Astrocyte (in vitro differentiated cells and primary cell): Measurements from ENCODE around the gene NPB.

Source experiments
- EZH2 ChIP-seq: IDR thresholded peaks from 2 replicates; pipeline ENCODE4 v1.6.1; 2012; ENCODE audit warnings: mild to moderate bottlenecking, low read length, inconsistent platforms; ENCODE audit not compliant: insufficient read depth
- TF ChIP-seq, protein P1 (sequence below): IDR thresholded peaks from 2 replicates; pipeline ENCODE4 v1.5.1; 2011; ENCODE audit warnings: low read depth, mild to moderate bottlenecking, inconsistent platforms, low read length, moderate library complexity; ENCODE audit not compliant: insufficient read depth

DNA sequence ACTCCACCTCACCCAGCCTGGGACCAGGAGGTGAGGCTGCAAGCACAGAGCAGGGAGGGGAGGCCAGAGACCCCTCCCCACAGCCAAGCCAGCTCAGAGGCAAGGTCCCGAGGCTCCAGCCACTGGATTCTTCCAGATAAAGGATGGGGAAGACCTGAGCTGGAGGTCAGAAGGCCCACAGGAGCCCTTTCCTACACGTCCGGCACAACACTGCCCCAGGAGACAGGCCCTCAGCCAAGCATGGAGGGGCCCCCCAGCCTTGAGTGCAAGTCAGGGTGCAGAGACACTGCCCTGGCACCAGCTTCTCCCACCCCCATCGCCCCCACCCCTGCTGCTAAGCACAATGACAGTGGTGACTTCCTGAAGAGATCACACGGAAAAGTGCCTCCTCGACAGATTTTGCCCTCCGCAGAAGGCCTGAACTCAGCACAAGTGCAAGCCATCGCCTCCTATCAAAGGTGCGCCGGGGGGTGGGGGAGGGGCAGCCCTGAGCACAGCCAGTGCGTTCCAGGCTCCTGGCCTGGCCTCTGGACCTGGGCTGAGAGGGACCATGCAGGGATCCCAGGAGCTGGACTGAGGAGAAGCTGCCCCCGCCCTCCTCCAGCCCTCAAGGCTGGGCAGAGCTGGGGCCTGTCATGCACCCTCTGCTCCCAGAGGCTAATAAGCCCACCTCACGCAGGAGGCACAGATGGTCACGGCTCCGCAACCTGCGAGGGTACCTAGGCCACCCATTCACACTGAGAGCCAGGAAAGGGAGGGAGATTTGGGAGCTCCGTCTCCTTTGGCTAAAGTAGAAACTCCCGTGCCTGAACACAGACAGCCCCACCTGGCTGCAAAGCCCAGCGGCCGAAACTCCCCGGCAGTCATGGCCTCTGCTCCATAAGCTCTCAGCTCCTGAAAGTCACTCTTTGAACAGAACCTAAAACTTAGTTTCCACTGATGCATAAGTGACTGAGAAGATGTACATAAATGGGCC lies 22.8 kb downstream of the NPB start:
- TF ChIP-seq, protein P1, sequence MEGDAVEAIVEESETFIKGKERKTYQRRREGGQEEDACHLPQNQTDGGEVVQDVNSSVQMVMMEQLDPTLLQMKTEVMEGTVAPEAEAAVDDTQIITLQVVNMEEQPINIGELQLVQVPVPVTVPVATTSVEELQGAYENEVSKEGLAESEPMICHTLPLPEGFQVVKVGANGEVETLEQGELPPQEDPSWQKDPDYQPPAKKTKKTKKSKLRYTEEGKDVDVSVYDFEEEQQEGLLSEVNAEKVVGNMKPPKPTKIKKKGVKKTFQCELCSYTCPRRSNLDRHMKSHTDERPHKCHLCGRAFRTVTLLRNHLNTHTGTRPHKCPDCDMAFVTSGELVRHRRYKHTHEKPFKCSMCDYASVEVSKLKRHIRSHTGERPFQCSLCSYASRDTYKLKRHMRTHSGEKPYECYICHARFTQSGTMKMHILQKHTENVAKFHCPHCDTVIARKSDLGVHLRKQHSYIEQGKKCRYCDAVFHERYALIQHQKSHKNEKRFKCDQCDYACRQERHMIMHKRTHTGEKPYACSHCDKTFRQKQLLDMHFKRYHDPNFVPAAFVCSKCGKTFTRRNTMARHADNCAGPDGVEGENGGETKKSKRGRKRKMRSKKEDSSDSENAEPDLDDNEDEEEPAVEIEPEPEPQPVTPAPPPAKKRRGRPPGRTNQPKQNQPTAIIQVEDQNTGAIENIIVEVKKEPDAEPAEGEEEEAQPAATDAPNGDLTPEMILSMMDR = no peak
- no peak for TF ChIP-seq EZH2
